ENCODE results near the gene HDAC4. TPM values are rescaled to one million over a fixed set of nuclear protein-coding genes. Genes with fewer than 3 reads are reported as not detected.

HDAC4 gene
- total and polyA plus RNA-seq, 2 of the 8 experiments (the other 6 are each of a cell fraction or from before 2014, with no cell fraction given) = 15.4 to 31.5 TPM

DNA sequence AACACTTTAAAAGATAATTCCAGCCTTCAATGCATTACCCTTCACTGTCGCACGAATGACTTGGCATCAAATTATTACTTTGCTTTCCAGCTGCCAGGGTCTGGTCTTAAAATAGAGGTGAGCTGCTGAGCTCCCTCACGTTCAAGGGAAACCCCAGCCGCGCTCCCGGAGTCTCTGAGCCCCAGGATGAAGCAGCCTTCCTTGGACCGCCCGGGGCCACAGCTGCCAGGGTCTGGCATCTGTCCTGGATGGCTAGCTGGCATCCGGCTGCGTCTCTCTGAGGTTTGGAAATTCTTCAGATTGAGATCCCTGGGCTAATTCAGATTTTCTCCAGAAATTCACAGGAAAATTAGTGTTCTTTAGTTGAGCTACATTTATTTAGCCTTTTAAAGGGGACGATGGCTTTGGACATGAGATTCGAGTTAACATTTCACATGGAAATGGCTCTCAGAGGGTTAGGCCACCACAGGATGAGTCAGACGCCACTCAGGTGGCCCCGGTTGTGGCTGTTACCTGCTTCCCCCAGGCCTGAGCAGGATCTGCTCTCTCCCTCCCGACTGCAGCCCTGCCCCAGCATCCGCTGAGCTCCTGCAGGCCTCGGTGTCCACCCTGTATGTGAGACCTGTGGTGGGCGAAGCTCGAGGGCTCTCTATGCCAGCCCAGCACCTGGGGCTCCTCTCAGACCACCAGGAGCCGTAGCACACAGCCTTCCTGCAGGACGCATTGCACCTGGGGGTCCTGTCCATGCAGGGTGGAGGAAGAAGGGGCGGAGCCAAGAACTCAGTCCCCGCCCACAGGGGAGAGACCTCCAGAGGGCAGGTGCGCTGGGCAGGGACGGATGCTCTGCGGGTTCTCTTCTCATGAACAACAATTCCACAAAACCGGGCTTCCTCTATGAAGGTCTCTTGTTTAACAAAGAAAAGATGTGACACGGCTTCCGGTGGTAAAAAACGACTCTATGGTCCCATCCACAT lies 297.4 kb downstream of the HDAC4 start (continued):
- TF ChIP-seq EZH2 (IDR thresholded peaks at IDR 0.05; ENCODE audit: low read depth, low read length, severe bottlenecking) = no peak
- TF ChIP-seq CTBP2 (IDR thresholded peaks at IDR 0.05; ENCODE audit: borderline replicate concordance, insufficient read depth, insufficient read length, low read length) = no peak
- TF ChIP-seq TCF12 (IDR thresholded peaks at IDR 0.05; ENCODE audit: low read depth, low read length) = no peak
- no peak for TF ChIP-seq FOSL1 (IDR thresholded peaks at IDR 0.05; ENCODE audit: insufficient read depth, low read depth, low read length)
- TF ChIP-seq KDM4A (IDR thresholded peaks at IDR 0.05; ENCODE audit: low read depth, low read length, severe bottlenecking) = no peak

Measured in H1 (cell line).